Vagina (tissue), 2 donors: ENCODE data around the gene TRIP13.

ENCODE experiments used
- CTCF ChIP-seq, 3 experiments: fragments of 450-650 bp in 2 of 3; fragments of 200-600 bp in 1 of 3; sonication (generic) in 1 of 3; IDR thresholded peaks; one replicate each; pipeline ENCODE4 v1.5.1; 2017 to 2019; ENCODE audit warnings: antibody characterized with exemption in 3 of 3, mild to moderate bottlenecking in 2 of 3, moderate library complexity in 2 of 3
- POLR2A ChIP-seq, 2 donors: fragments of 450-650 bp; IDR thresholded peaks; one replicate each; pipeline ENCODE4 v1.6.1; 2017; ENCODE audit warnings: antibody characterized with exemption in 2 of 2, mild to moderate bottlenecking in 2 of 2, moderate library complexity in 2 of 2

GRCh38 chr5:883475-884181 is 9.1 kb upstream of the TRIP13 start:
- TF ChIP-seq CTCF (IDR thresholded peaks at IDR 0.05) (no peak), POLR2A (IDR thresholded peaks at IDR 0.05) (no peak)
